HCT116 (cell line): ENCODE measurements around the gene TMEM222. TPM values are rescaled to one million over a fixed set of nuclear protein-coding genes. Genes with fewer than 3 reads are reported as not detected.

Experiments
- ATAC-seq: fragments of 200-7000 bp; cut with Tn5 transposase; 2 replicates; pipeline ENCODE4 v1.9.1; 2020; ENCODE audit warnings: mild to moderate bottlenecking, moderate library complexity
- BruUV-seq: library from RNA; stranded (reverse); fragments of 400-500 nt; replicated peaks from 2 replicates; lab custom pipeline; 2021; lab: Mats Ljungman, UMichigan
- CTCF ChIA-PET: fragments of 300-600 bp; sonication (Branson Sonifier 250); formaldehyde crosslinking; loops from one replicate; lab custom pipeline; 2021; ENCODE audit warnings: antibody characterized with exemption; lab: Charles Lee
- POLR2A ChIA-PET: fragments of 300-600, 350-600 bp; sonication (Branson Sonifier 250); formaldehyde crosslinking; loops from one replicate; lab custom pipeline; 2021; ENCODE audit warnings: antibody characterized with exemption; lab: Charles Lee
- RAD21 ChIA-PET, 2 experiments: fragments of 300-600 bp; sonication (Branson Sonifier 250); formaldehyde crosslinking; loops; one replicate each; lab custom pipeline; 2023; ENCODE audit warnings: low total read pairs in 2 of 2; ENCODE audit not compliant: uncharacterized antibody in 2 of 2, unreplicated experiment in 2 of 2, low non-redundant PET in 1 of 2; lab: Charles Lee
- DNase-seq: peaks from one replicate; pipeline ENCODE4 v3.0.0-alpha.2; 2010; ENCODE audit warnings: low read depth, low spot score
- H2AFZ ChIP-seq: fragments of 200-600 bp; shearing (Covaris generic), sonication (generic); 2 replicates; pipeline ENCODE4 v1.6.1; 2017; ENCODE audit warnings: low read depth, mixed run types, mixed read lengths, antibody characterized with exemption, low read length; ENCODE audit not compliant: poor library complexity, severe bottlenecking
- H3K27ac ChIP-seq: 2 replicates; pipeline ENCODE4 v1.5.1; 2012; ENCODE audit warnings: low read depth, low read length
- H3K27me3 ChIP-seq: fragments of 200-600 bp; sonication (generic); 2 replicates; pipeline ENCODE4 v1.6.1; 2016; ENCODE audit warnings: mixed run types, low read length, mixed read lengths; ENCODE audit not compliant: insufficient read depth
- H3K36me3 ChIP-seq, 2 experiments: fragments of 200-500 bp in 1 of 2; fragments of 200-600 bp in 1 of 2; sonication (Bioruptor generic) in 1 of 2; sonication (generic) in 1 of 2; 2 replicates each; pipeline versions ENCODE4 v1.5.1 to v1.6.1; 2014 to 2016; ENCODE audit warnings: low read length in 2 of 2, inconsistent platforms in 1 of 2, mixed read lengths in 1 of 2, mixed run types in 1 of 2; ENCODE audit not compliant: insufficient read depth in 2 of 2, control insufficient read depth in 1 of 2
- H3K4me1 ChIP-seq, 2 experiments: fragments of 200-600 bp in 1 of 2; sonication (generic) in 1 of 2; 2 replicates each; pipeline versions ENCODE4 v1.5.1 to v1.6.1; 2012 to 2017; ENCODE audit warnings: low read length in 2 of 2, inconsistent platforms in 1 of 2, mild to moderate bottlenecking in 1 of 2, mixed read lengths in 1 of 2, mixed run types in 1 of 2, moderate library complexity in 1 of 2; ENCODE audit not compliant: insufficient read depth in 2 of 2, control insufficient read depth in 1 of 2
- H3K4me2 ChIP-seq: fragments of 200-600 bp; sonication (generic); 2 replicates; pipeline ENCODE4 v1.6.1; 2017; ENCODE audit warnings: mixed run types, low read length, mixed read lengths
- H3K4me3 ChIP-seq, 2 experiments: fragments of 200-600 bp in 1 of 2; sonication (generic) in 1 of 2; replicated peaks in 1 of 2; 2 replicates each; pipeline ENCODE4 v1.5.1; 2011 to 2016; ENCODE audit warnings: low read length in 2 of 2, control low read depth in 1 of 2, low read depth in 1 of 2, mild to moderate bottlenecking in 1 of 2, mixed read lengths in 1 of 2, mixed run types in 1 of 2
- H3K79me2 ChIP-seq: fragments of 200-600 bp; sonication (generic); 2 replicates; pipeline ENCODE4 v1.6.1; 2017; ENCODE audit warnings: mild to moderate bottlenecking, mixed run types, low read length, moderate library complexity, mixed read lengths; ENCODE audit not compliant: insufficient read depth
- H3K9ac ChIP-seq: fragments of 200-600 bp; sonication (generic); 2 replicates; pipeline ENCODE4 v1.6.1; 2016; ENCODE audit warnings: low read length, mixed read lengths
- H3K9me2 ChIP-seq: fragments of 200-600 bp; sonication (generic), shearing (Covaris generic); 2 replicates; pipeline ENCODE4 v1.6.1; 2017; ENCODE audit warnings: mixed run types, mild to moderate bottlenecking, moderate library complexity; ENCODE audit not compliant: insufficient read depth
- H3K9me3 ChIP-seq, 2 experiments: fragments of 200-500 bp in 1 of 2; fragments of 200-600 bp in 1 of 2; sonication (Bioruptor generic) in 1 of 2; sonication (generic) in 1 of 2; 2 replicates each; pipeline ENCODE4 v1.6.1; 2014 to 2017; ENCODE audit warnings: low read length in 2 of 2, mixed read lengths in 2 of 2, inconsistent platforms in 1 of 2, low read depth in 1 of 2, mild to moderate bottlenecking in 1 of 2, mixed run types in 1 of 2, moderate library complexity in 1 of 2; ENCODE audit not compliant: control insufficient read depth in 1 of 2, insufficient read depth in 1 of 2
- H4K20me1 ChIP-seq: fragments of 200-600 bp; sonication (generic), shearing (Covaris generic); 2 replicates; pipeline ENCODE4 v1.6.1; 2017; ENCODE audit warnings: mixed run types, mild to moderate bottlenecking, moderate library complexity; ENCODE audit not compliant: insufficient read depth
- CBX3 ChIP-seq: IDR thresholded peaks from 2 replicates; pipeline ENCODE4 v1.6.1; 2012; ENCODE audit warnings: low read depth
- EZH2 ChIP-seq: fragments of 200-600 bp; sonication (generic); IDR thresholded peaks from 2 replicates; pipeline ENCODE4 v1.6.1; 2017; ENCODE audit warnings: antibody characterized with exemption, mixed run types
- EZH2phosphoT487 ChIP-seq: fragments of 200-600 bp; IDR thresholded peaks from 2 replicates; pipeline ENCODE4 v1.6.1; 2018; ENCODE audit warnings: antibody characterized with exemption, borderline replicate concordance
- POLR2A ChIP-seq: IDR thresholded peaks from 2 replicates; pipeline ENCODE4 v1.7.0; 2011; ENCODE audit warnings: borderline replicate concordance; ENCODE audit not compliant: insufficient read depth, insufficient read length; ENCODE audit errors: extremely low read depth
- POLR2AphosphoS5 ChIP-seq: IDR thresholded peaks from 2 replicates; pipeline ENCODE4 v1.6.1; 2011; ENCODE audit warnings: mild to moderate bottlenecking, low read depth, low read length, moderate library complexity
- RAD21 ChIP-seq: IDR thresholded peaks from 2 replicates; pipeline ENCODE4 v1.6.1; 2012; ENCODE audit warnings: low read depth, mild to moderate bottlenecking
- SIN3A ChIP-seq: IDR thresholded peaks from 2 replicates; pipeline ENCODE4 v1.6.1; 2012; ENCODE audit warnings: low read depth
- SRF ChIP-seq: IDR thresholded peaks from 2 replicates; pipeline ENCODE4 v1.6.1; 2012; ENCODE audit warnings: low read depth
- ZBTB33 ChIP-seq: IDR thresholded peaks from 2 replicates; pipeline ENCODE4 v1.6.1; 2011; ENCODE audit warnings: mild to moderate bottlenecking, low read length, moderate library complexity; ENCODE audit not compliant: insufficient replicate concordance; ENCODE audit errors: extremely low read depth
- ZNF274 ChIP-seq: fragments of 200-500 bp; sonication (Bioruptor generic); IDR thresholded peaks from 2 replicates; pipeline ENCODE4 v1.6.1; 2014; ENCODE audit warnings: mild to moderate bottlenecking, low read depth, low read length, inconsistent platforms
- intact Hi-C: fragments of 100-400 bp; cut with micrococcal nuclease; formaldehyde crosslinking; loops from 2 replicates; pipeline ENCODE4 v1.10.0; 2022
- total RNA-seq: library from RNA; stranded (reverse); gene quantifications from one replicate; pipeline ENCODE4 v1.2.1, GENCODE V29; 2021; ENCODE audit not compliant: unreplicated experiment

TMEM222 gene
- total RNA-seq, 1 experiment from 2014 or later, result 32.8 TPM

GRCh38 chr1:27350663-27351540 is 28.9 kb downstream of the TMEM222 start (continued):
- TF ChIP-seq RAD21 (no peak), SRF (no peak), POLR2AphosphoS5 (no peak), EZH2 (no peak), CBX3 (no peak), ZNF274 (no peak), EZH2phosphoT487 (no peak), SIN3A (no peak), POLR2A (no peak)

DNA sequence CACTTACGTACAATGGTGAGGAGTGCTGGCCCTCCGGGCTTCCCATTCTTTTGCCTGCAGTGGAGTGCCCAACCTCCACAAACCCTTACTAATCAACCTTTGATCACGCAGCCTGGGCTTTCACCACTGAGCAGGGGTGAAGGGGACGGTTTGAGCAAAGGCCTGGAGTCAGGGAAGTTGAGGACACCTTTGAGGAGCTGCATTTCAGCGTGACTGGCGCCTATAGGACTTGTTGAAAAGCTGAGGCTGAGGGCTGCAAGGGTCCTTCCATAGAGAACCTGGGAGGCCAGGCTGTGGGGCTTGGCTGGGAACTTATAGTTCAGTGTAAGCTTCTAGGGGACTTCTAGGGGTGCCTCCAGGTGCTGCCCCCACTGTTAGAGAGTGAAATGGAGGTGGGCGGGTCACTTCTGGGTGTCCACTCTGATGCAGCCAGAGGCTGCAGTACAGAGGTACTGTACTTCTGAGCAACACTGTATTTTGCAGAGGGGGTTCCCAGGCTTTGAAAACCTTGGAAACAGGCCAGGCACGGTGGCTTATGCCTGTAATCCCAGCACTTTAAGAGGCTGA is 29.7 kb downstream of the TMEM222 start:
- ChIA-PET CTCF (no interaction called here), POLR2A (interaction anchor here (1.2 to 1.9 kb wide), 2 partner anchors 9 to 10 kb away, joined by 3 to 10 read pairs; partner anchors contain the start of gene SYTL1), RAD21 (no interaction called here)
- intact Hi-C loops, result no loop called here
- no peak for TF ChIP-seq ZBTB33
- Histone ChIP-seq H4K20me1 (no peaks in the 10 kb centered on the region), H3K9ac (no peak overlapping the region), H3K27me3 (no peaks in the 10 kb centered on the region), H3K9me2 (no peaks in the 10 kb centered on the region), H3K79me2 (no peaks in the 10 kb centered on the region), H2AFZ (no peak overlapping the region), H3K4me3 (no peak overlapping the region), H3K36me3 (peaks cover 0 to 7% of the 10 kb centered on the region in 2 experiments; a peak in 1 of 4 replicates), H3K9me3 (no peaks in the 10 kb centered on the region), H3K4me1 (peaks cover 25 to 31% of the 10 kb centered on the region in 2 experiments), H3K27ac (0 out of 2 replicates have a peak overlapping the region, but pooled peaks have one; percentile 16), H3K4me2 (no peak overlapping the region)
- no peak for DNase-seq
- BruUV-seq, result no TSS peak
- no peak for ATAC-seq
